GM18520 (cell line): ENCODE data around the gene YBEY.
"Not testable (repeated sequence)": the region's sequence is repeated elsewhere in the genome, so short reads cannot be mapped to it uniquely, and the experiment has no call there.

Source experiments
- ATAC-seq: cut with Tn5 transposase; IDR thresholded peaks from one replicate; pipeline ENCODE4 v1.9.1; 2021; ENCODE audit not compliant: unreplicated experiment

Gene YBEY

GRCh38 chr21:46299167-46299566 is 13.0 kb downstream of the YBEY start:
- no peak for ATAC-seq

- no peak for ATAC-seq
Measured at GRCh38 chr21:46301759-46302158, 15.6 kb downstream of the YBEY start.

- no peak for ATAC-seq
Measured at GRCh38 chr21:46304437-46304836, 18.3 kb downstream of the YBEY start.

DNA sequence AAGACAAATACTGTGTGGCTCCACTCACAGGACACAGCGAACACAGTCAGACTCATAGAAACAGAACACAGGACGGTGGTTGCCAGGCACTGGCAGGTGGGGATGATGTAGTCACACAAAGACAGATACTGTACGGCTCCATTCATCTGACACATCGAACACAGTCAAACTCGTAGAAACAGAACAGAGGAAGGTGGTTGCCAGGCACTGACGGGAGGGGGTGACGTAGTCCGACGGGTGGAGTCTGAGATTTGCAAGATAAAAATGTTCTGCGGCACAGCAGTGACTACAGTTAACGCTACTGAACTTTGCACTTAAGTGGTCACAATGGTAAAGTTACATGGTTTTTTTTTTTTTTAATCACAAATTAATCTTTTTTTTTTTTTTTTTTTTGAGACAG is 18.8 kb downstream of the YBEY start:
- no peak for ATAC-seq

- ATAC-seq, result no peak
Measured at GRCh38 chr21:46307625-46308024, 21.5 kb downstream of the YBEY start.

- no peak for ATAC-seq
Measured at GRCh38 chr21:46308431-46308830, 22.3 kb downstream of the YBEY start.

- not testable (repeated sequence) for ATAC-seq
Measured at GRCh38 chr21:46310260-46310659, 24.1 kb downstream of the YBEY start.

DNA sequence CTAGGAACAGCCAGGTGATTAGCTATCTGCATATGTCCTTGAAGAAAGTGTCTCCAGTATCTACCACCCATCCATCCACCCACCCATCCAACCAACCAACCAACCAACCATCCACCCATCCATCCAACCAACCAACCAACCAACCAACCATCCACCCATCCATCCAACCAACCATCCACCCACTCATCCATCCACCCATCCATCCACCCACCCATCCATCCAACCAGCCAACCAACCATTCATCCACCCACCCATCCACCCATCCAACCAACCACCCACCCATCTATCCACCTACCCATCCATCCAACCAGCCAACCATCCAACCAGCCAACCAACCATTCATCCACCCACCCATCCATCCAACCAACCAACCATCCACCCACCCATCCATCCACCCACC is 25.4 kb downstream of the YBEY start:
- no peak for ATAC-seq

GRCh38 chr21:46312949-46313348 is 26.8 kb downstream of the YBEY start:
- no peak for ATAC-seq

GRCh38 chr21:46314441-46315020 is 28.4 kb downstream of the YBEY start:
- ATAC-seq, result no peak

GRCh38 chr21:46316708-46317324 is 30.7 kb downstream of the YBEY start:
- ATAC-seq, result no peak

DNA sequence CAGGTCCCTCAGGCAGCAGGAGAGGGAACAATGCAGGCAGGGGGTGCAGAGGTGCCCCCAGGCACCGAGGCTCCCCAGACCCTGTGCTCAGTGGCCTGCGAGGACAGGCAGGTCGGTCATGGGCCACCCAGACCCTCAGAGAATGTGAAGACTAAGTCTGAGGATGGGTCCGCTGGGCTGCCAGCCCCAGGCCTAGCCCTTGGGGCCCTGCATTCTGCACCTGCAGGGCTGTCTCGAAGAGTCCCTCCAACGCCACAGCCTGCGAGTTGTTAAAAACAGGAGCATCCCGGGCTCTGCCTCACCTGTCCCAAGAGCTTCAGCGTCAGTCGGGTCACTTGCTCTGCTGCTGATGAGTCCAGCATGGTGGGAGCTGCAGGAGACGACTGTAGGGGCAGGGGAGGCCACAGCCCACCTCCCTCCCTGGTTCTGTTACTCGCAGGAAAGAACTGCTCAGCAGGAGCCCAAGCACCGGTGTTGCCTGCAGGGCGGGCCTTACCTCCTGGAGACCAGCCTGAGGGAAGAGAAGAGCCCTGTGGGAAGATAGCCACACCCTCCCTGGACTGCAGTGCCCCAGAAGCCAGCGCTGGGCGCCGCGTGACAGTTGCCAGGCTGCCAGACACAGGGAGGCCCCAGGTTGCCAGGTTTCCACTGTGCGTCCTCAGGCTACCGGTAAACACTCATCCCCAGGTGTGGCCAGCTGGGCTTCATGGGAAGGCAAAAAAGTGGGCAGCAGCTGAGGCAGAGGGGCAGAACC is 31.7 kb downstream of the YBEY start:
- ATAC-seq, result no peak

DNA sequence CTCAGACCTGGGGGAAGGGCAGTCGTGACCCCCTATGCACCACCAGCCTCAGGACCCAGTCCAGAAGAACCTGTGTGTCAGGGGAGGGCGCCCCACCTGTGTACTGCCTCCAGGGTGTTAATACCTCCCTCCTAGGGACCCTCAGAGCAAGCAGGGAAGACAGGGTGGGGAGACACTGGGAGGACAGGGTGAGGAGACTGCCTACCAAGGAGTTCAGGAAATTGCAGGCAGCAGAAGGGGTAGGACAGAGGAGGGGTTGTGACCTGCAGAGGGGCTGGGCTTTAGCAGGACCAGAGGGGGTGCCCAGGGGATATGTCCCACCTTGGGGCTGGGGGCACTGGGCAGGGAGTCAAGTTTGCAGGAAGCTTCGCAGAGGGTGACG is 32.3 kb downstream of the YBEY start:
- no peak for ATAC-seq

DNA sequence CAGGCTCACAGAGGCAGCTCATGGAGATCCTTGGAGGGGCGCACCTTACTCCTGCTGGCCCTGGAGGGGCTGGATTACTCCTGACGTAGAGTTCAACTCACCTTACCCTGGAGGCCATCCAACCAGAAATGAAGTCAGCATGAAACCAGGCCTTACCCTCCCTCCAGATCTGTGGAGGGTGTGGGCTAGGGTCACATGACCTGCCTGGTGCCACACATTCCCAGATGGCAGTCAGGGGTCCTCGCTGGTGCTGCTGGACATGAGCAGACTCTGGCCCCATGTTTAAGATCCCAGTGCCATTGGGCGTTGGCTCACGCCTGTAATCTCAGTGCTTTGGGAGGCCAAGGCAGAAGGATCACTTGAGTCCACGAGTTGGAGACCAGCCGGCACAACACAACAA is 33.0 kb downstream of the YBEY start:
- no peak for ATAC-seq

DNA sequence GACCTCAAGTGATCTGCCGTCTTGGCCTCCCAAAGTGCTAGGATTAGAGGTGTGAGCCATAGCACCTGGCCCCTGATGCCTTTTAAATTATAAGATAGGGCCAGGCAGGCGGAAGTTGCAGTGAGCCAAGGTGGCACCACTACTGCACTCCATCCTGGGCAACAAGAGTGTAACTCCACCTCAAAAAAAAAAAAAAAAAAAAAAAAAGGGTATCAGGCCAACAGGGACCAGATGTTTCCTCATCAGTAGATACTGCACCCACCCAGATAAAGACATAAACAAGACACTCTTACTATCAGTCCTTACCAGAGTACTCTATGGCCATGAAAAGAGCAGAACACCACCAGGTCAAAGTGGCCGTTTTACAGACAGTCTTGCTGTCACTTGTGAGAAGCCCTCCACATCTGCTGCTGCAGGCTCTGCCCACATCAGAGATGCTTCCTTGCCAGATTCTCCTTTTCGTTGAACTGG is 34.2 kb downstream of the YBEY start:
- no peak for ATAC-seq

GRCh38 chr21:46322351-46323226 is 36.4 kb downstream of the YBEY start:
- no peak for ATAC-seq

GRCh38 chr21:46323227-46323709 is 37.1 kb downstream of the YBEY start:
- no peak for ATAC-seq

DNA sequence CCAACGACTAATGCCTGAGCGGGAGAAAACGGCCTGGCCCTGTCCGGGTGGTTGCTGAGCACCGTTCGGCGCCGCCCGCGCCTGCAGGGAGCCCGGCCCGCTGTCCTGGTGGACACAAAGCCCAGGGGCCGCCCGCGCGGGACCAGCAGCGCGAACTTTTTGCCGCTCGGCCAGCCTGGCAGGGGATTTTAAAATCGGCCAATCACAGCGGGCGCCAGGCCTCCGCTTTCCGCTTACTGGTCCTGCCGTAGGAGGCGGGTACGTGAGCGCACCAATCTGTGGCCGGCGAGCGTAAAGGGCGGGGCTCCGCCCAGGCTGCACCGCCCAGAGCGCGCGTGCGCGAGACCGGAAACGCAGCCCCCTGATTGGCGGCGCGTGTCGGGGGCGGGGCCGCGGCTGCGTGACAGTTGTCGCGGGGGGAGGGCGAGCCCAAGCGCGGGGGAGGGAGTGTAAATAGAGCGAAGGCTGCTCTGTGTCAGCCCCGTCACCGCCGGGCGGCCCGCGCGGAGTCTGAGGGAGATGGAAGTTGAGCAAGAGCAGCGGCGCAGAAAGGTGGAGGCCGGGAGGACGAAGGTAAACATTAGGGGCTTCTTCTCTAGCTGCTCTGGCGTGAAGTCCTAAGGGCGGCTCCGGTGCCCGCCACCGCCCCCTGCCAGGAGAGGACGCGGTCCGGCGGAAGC is 37.7 kb downstream of the YBEY start, which contains the start of the genes C21orf58 and PCNT:
C21orf58 (minus strand) TSS at position 161 of the 680 bp plus-strand sequence. CDS start 1,132 bp downstream, outside the sequence.
PCNT (plus strand) TSS at position 447 of the 680 bp plus-strand sequence; CDS start at position 520, 73 bp downstream.
- peak; percentile 88 for ATAC-seq

- peak; percentile 25 for ATAC-seq
Measured at GRCh38 chr21:46324390-46325072, 38.4 kb downstream of the YBEY start.
